ENCODE measurements around the gene S100P.

Gene S100P

GRCh38 chr4:6696611-6697010 lies 2.9 kb downstream of the S100P start:
- Histone ChIP-seq H3K79me1 (ENCODE audit: low read length) (peaks cover 25% of the 10 kb centered on the region), H4K91ac (ENCODE audit: low read depth, low read length) (peak overlapping the region; percentile 3), H3K36me3 (ENCODE audit: control insufficient read depth in 1 of 2, insufficient read depth in 2 of 2, low read length in 2 of 2) (peaks cover 2 to 3% of the 10 kb centered on the region in 2 experiments), H4K8ac (ENCODE audit: low read depth, low read length) (no peak overlapping the region), H4K12ac (ENCODE audit: low read depth, low read length) (no peak overlapping the region), H3K4me1 (ENCODE audit: control insufficient read depth in 1 of 2, insufficient read depth in 2 of 2, low read length in 2 of 2) (peaks cover 22 to 39% of the 10 kb centered on the region in 2 experiments), H3K4ac (ENCODE audit: low read depth, low read length) (no peak overlapping the region), H3K4me3 (ENCODE audit: low read depth, low read length) (no peak overlapping the region), H3K79me2 (ENCODE audit: control insufficient read depth, insufficient read depth, low read length, poor library complexity) (peaks cover 6% of the 10 kb centered on the region), H3K9ac (ENCODE audit: low read length) (no peak overlapping the region), H3K9me3 (ENCODE audit: insufficient read depth, low read depth, low read length) (no peaks in the 10 kb centered on the region), H2BK12ac (ENCODE audit: low read length) (no peak overlapping the region), H2BK5ac (ENCODE audit: low read depth, low read length, poor library complexity) (no peak overlapping the region), H3K14ac (ENCODE audit: low read length) (no peak overlapping the region), H3K27me3 (ENCODE audit: insufficient read depth, low read length) (no peaks in the 10 kb centered on the region), H3K27ac (ENCODE audit: low read depth, low read length) (no peak overlapping the region), H2AK5ac (ENCODE audit: low read length) (no peak overlapping the region), H2BK120ac (ENCODE audit: insufficient read depth, low read length, poor library complexity) (no peak overlapping the region), H3K23ac (ENCODE audit: low read length) (no peak overlapping the region), H2AFZ (ENCODE audit: insufficient read depth, low read length, poor library complexity) (peak overlapping the region; percentile 4), H3K4me2 (ENCODE audit: low read length) (no peak overlapping the region), H3K18ac (ENCODE audit: low read length) (no peak overlapping the region)
- WGBS (ENCODE audit: extremely low coverage, insufficient coverage, insufficient read length): no CpG with 5 or more reads among the region's 8 CpGs
- DNase-seq: peak; percentile 93 to 97

GRCh38 chr4:6697131-6697530 lies 3.5 kb downstream of the S100P start:
- peak in 1 of 2 donors; percentile 64 for DNase-seq
- H3K4ac ChIP-seq (ENCODE audit: low read depth, low read length): no peak overlapping the region
- peaks cover 21 to 38% of the 10 kb centered on the region in 2 experiments for H3K4me1 ChIP-seq (ENCODE audit: control insufficient read depth in 1 of 2, insufficient read depth in 2 of 2, low read length in 2 of 2)
- H4K8ac ChIP-seq (ENCODE audit: low read depth, low read length): no peak overlapping the region
- H3K9me3 ChIP-seq (ENCODE audit: insufficient read depth, low read depth, low read length): no peaks in the 10 kb centered on the region
- WGBS (ENCODE audit: extremely low coverage, insufficient coverage, insufficient read length): no CpG with 5 or more reads among the region's 6 CpGs
- H3K9ac ChIP-seq (ENCODE audit: low read length): no peak overlapping the region
- H2AK5ac ChIP-seq (ENCODE audit: low read length): no peak overlapping the region
- no peak overlapping the region for H4K91ac ChIP-seq (ENCODE audit: low read depth, low read length)
- peaks cover 2 to 3% of the 10 kb centered on the region in 2 experiments for H3K36me3 ChIP-seq (ENCODE audit: control insufficient read depth in 1 of 2, insufficient read depth in 2 of 2, low read length in 2 of 2)
- no peak overlapping the region for H3K4me3 ChIP-seq (ENCODE audit: low read depth, low read length)
- no peaks in the 10 kb centered on the region for H3K27me3 ChIP-seq (ENCODE audit: insufficient read depth, low read length)
- no peak overlapping the region for H2BK12ac ChIP-seq (ENCODE audit: low read length)
- H2BK5ac ChIP-seq (ENCODE audit: low read depth, low read length, poor library complexity): no peak overlapping the region
- H3K79me1 ChIP-seq (ENCODE audit: low read length): peaks cover 24% of the 10 kb centered on the region
- H4K12ac ChIP-seq (ENCODE audit: low read depth, low read length): no peak overlapping the region
- no peak overlapping the region for H2BK120ac ChIP-seq (ENCODE audit: insufficient read depth, low read length, poor library complexity)
- H3K4me2 ChIP-seq (ENCODE audit: low read length): no peak overlapping the region
- no peak overlapping the region for H3K18ac ChIP-seq (ENCODE audit: low read length)
- H3K27ac ChIP-seq (ENCODE audit: low read depth, low read length): no peak overlapping the region
- no peak overlapping the region for H3K14ac ChIP-seq (ENCODE audit: low read length)
- H3K79me2 ChIP-seq (ENCODE audit: control insufficient read depth, insufficient read depth, low read length, poor library complexity): peaks cover 5% of the 10 kb centered on the region
- no peak overlapping the region for H3K23ac ChIP-seq (ENCODE audit: low read length)
- H2AFZ ChIP-seq (ENCODE audit: insufficient read depth, low read length, poor library complexity): no peak overlapping the region

DNA sequence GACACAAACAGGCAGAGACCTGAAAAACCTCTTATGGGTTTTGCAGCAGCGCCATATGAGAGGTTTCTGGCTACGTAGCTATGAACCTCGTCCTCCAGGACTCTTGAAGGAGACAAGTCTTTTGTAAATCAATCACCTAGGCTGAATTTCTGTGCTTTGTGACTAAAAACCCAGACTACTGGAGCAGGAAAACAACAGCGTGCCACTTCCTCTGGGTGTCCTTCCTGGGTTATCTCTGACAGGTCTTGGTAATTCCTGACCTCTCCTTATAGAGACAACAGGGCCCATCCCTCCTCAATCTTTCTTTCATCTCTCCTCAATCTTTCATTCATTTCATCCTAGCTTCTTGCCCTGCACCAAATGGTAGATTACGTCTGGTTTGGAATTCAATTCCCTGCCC lies 5.7 kb downstream of the S100P start:
- Histone ChIP-seq H3K4ac (ENCODE audit: low read depth, low read length) (no peak overlapping the region), H4K12ac (ENCODE audit: low read depth, low read length) (no peak overlapping the region), H3K36me3 (ENCODE audit: control insufficient read depth in 1 of 2, insufficient read depth in 2 of 2, low read length in 2 of 2) (peaks cover 5 to 8% of the 10 kb centered on the region in 2 experiments), H3K27me3 (ENCODE audit: insufficient read depth, low read length) (no peaks in the 10 kb centered on the region), H2AFZ (ENCODE audit: insufficient read depth, low read length, poor library complexity) (no peak overlapping the region), H4K8ac (ENCODE audit: low read depth, low read length) (no peak overlapping the region), H3K4me3 (ENCODE audit: low read depth, low read length) (no peak overlapping the region), H2BK5ac (ENCODE audit: low read depth, low read length, poor library complexity) (no peak overlapping the region), H3K4me2 (ENCODE audit: low read length) (no peak overlapping the region), H3K4me1 (ENCODE audit: control insufficient read depth in 1 of 2, insufficient read depth in 2 of 2, low read length in 2 of 2) (peaks cover 2 to 16% of the 10 kb centered on the region in 2 experiments), H3K79me1 (ENCODE audit: low read length) (peaks cover 4% of the 10 kb centered on the region), H3K9me3 (ENCODE audit: insufficient read depth, low read depth, low read length) (peaks cover 3% of the 10 kb centered on the region), H3K27ac (ENCODE audit: low read depth, low read length) (no peak overlapping the region), H3K79me2 (ENCODE audit: control insufficient read depth, insufficient read depth, low read length, poor library complexity) (no peaks in the 10 kb centered on the region), H2AK5ac (ENCODE audit: low read length) (no peak overlapping the region), H3K14ac (ENCODE audit: low read length) (no peak overlapping the region), H3K18ac (ENCODE audit: low read length) (no peak overlapping the region), H3K9ac (ENCODE audit: low read length) (no peak overlapping the region), H4K91ac (ENCODE audit: low read depth, low read length) (no peak overlapping the region), H3K23ac (ENCODE audit: low read length) (no peak overlapping the region), H2BK120ac (ENCODE audit: insufficient read depth, low read length, poor library complexity) (peak overlapping the region; percentile 38), H2BK12ac (ENCODE audit: low read length) (no peak overlapping the region)
- WGBS (ENCODE audit: extremely low coverage, insufficient coverage, insufficient read length): no CpG with 5 or more reads among the region's 5 CpGs
- no peak for DNase-seq

DNA sequence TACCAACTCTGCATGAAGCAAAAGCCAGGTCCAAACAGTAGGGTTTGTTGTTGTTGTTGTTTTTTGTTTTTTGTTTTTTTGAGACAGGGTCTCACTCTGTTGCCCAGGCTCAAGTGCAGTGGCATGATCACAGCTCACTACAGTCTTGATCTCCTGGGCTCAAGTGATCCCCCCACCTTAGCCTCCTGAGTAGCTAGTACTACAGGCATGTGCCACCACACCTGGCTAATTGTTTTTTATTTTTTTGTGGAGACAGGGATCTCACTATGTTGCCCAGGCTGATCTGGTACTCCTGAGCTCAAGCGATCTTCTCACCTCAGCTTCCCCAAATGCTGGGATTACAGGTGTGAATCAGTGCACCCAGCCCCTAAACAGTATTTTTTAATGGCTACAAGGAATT lies 6.2 kb downstream of the S100P start:
- no CpG with 5 or more reads among the region's 1 CpG for WGBS (ENCODE audit: extremely low coverage, insufficient coverage, insufficient read length)
- no peak overlapping the region for H4K8ac ChIP-seq (ENCODE audit: low read depth, low read length)
- H3K4ac ChIP-seq (ENCODE audit: low read depth, low read length): no peak overlapping the region
- H3K27me3 ChIP-seq (ENCODE audit: insufficient read depth, low read length): no peaks in the 10 kb centered on the region
- H3K4me2 ChIP-seq (ENCODE audit: low read length): no peak overlapping the region
- peaks cover 3% of the 10 kb centered on the region for H3K9me3 ChIP-seq (ENCODE audit: insufficient read depth, low read depth, low read length)
- H3K27ac ChIP-seq (ENCODE audit: low read depth, low read length): no peak overlapping the region
- H4K12ac ChIP-seq (ENCODE audit: low read depth, low read length): no peak overlapping the region
- H2BK12ac ChIP-seq (ENCODE audit: low read length): no peak overlapping the region
- no peak overlapping the region for H3K23ac ChIP-seq (ENCODE audit: low read length)
- no peak overlapping the region for H3K14ac ChIP-seq (ENCODE audit: low read length)
- H3K4me3 ChIP-seq (ENCODE audit: low read depth, low read length): no peak overlapping the region
- H2AFZ ChIP-seq (ENCODE audit: insufficient read depth, low read length, poor library complexity): no peak overlapping the region
- H3K79me1 ChIP-seq (ENCODE audit: low read length): peaks cover 4% of the 10 kb centered on the region
- H3K36me3 ChIP-seq (ENCODE audit: control insufficient read depth in 1 of 2, insufficient read depth in 2 of 2, low read length in 2 of 2): peaks cover 5 to 8% of the 10 kb centered on the region in 2 experiments
- no peak overlapping the region for H2AK5ac ChIP-seq (ENCODE audit: low read length)
- no peak overlapping the region for H3K18ac ChIP-seq (ENCODE audit: low read length)
- H3K9ac ChIP-seq (ENCODE audit: low read length): no peak overlapping the region
- no peak for DNase-seq
- no peak overlapping the region for H2BK120ac ChIP-seq (ENCODE audit: insufficient read depth, low read length, poor library complexity)
- H3K4me1 ChIP-seq (ENCODE audit: control insufficient read depth in 1 of 2, insufficient read depth in 2 of 2, low read length in 2 of 2): peaks cover 2 to 14% of the 10 kb centered on the region in 2 experiments
- H2BK5ac ChIP-seq (ENCODE audit: low read depth, low read length, poor library complexity): no peak overlapping the region
- H4K91ac ChIP-seq (ENCODE audit: low read depth, low read length): no peak overlapping the region
- H3K79me2 ChIP-seq (ENCODE audit: control insufficient read depth, insufficient read depth, low read length, poor library complexity): no peaks in the 10 kb centered on the region
